AG04449 (cell line): Measurements from ENCODE around the gene APOL1.
A peak's percentile ranks its signal among the peaks of the same experiment; 100 is the strongest.

Source experiments
- CTCF ChIA-PET: fragments of 350-600 bp; formaldehyde crosslinking; extraction: SDS; loops from one replicate; lab custom pipeline; 2021; ENCODE audit warnings: antibody characterized with exemption; lab: Yijun Ruan, JAX
- POLR2A ChIA-PET: fragments of 400-600, 350-600 bp; formaldehyde crosslinking; extraction: SDS; loops from one replicate; lab custom pipeline; 2020; ENCODE audit warnings: antibody characterized with exemption, inconsistent platforms; lab: Yijun Ruan, JAX
- DNase-seq: peaks from one replicate; pipeline ENCODE4 v3.0.0-alpha.2; 2010; ENCODE audit warnings: low read depth, low spot score
- H3K4me3 ChIP-seq: 2 replicates; pipeline ENCODE4 v1.5.1; 2011; ENCODE audit warnings: low read depth, mild to moderate bottlenecking, control low read depth, low read length
- TF ChIP-seq, protein P1 (sequence below): IDR thresholded peaks from one replicate; pipeline ENCODE4 v1.5.1; 2011; ENCODE audit warnings: mild to moderate bottlenecking, moderate library complexity, low read length, control low read depth, inconsistent platforms; ENCODE audit not compliant: insufficient read depth; ENCODE audit errors: missing control alignments

Gene APOL1

DNA sequence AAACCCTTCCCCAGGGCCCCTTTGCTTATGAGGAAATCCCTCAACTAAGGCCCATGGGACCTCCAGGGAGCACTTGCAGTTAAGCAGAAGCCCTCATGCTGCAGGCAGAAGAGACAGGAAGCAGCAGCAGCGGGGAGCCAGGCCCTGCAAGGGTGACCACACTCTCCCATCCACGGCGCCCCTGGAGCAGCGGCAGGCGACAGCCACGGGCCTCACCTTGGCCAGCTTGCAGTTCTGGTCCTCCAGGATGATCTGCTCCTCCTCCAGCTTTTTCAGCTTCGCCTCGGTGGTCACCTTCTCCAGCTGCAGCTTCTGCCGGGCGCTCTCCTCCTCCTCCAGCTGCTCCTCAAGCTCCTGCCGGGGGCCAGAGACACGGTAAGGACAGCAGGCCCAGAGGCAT is 47.0 kb downstream of the APOL1 start:
- ChIA-PET POLR2A (interaction anchor here (2.0 kb wide), 1 partner anchor 10 kb away, joined by 8 read pairs; no protein-coding TSS in a partner anchor), CTCF (interaction anchor here (1.5 to 14.4 kb wide), 5 partner anchors 14 to 187 kb away, joined by 6 to 202 read pairs (median 56); no protein-coding TSS in a partner anchor)
- H3K4me3 ChIP-seq: no peak overlapping the region
- TF ChIP-seq, protein P1, sequence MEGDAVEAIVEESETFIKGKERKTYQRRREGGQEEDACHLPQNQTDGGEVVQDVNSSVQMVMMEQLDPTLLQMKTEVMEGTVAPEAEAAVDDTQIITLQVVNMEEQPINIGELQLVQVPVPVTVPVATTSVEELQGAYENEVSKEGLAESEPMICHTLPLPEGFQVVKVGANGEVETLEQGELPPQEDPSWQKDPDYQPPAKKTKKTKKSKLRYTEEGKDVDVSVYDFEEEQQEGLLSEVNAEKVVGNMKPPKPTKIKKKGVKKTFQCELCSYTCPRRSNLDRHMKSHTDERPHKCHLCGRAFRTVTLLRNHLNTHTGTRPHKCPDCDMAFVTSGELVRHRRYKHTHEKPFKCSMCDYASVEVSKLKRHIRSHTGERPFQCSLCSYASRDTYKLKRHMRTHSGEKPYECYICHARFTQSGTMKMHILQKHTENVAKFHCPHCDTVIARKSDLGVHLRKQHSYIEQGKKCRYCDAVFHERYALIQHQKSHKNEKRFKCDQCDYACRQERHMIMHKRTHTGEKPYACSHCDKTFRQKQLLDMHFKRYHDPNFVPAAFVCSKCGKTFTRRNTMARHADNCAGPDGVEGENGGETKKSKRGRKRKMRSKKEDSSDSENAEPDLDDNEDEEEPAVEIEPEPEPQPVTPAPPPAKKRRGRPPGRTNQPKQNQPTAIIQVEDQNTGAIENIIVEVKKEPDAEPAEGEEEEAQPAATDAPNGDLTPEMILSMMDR: no peak
- DNase-seq: no peak

DNA sequence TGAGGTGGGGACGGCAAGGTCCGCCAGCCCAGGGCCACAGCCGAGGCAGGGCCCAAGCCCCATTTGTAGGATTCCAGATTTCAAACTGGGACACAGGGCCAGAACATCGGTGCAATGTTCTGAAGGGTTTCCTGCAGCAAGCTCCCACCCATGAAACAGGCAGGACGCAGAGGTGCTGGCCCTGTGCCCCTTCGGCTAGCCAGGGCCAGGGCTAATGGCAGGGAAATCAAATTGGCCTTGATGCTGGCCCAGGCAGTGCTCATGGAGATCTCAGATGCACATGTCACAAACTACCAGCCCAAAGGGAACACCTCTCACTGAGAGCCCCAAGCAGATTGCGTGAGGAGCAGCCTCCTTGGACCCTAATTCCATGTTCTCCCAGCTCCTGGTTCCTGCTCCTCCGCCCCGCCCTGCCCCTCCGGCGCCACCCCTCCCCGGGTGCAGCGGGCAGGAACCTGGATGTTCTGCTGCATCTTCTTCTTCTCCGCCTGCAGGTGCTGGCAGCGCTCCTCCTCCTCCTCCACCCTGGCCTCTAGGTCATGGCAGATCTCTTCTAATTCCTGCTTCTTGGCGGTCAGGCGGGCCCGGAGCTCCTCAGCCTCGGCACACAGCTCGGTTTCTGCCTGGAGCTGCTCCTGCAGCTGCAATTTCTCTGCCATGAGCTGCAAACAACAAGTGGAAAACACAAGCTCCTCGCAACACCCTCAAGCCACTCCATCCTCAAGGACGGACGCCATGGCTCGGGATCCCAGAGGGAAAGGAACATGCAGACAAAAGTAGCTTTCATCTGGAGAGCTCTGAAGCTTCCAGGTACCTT is 47.7 kb downstream of the APOL1 start:
- ChIA-PET CTCF (interaction anchor here (0.6 to 14.4 kb wide), 22 partner anchors 7 to 186 kb away, joined by 3 to 202 read pairs (median 5); no protein-coding TSS in a partner anchor), POLR2A (interaction anchor here (1.0 to 1.5 kb wide), 2 partner anchors 28 to 87 kb away, joined by 3 to 4 read pairs; partner anchors contain the start of gene MYH9)
- TF ChIP-seq, protein P1: no peak
- no peak for DNase-seq
- H3K4me3 ChIP-seq: no peak overlapping the region

DNA sequence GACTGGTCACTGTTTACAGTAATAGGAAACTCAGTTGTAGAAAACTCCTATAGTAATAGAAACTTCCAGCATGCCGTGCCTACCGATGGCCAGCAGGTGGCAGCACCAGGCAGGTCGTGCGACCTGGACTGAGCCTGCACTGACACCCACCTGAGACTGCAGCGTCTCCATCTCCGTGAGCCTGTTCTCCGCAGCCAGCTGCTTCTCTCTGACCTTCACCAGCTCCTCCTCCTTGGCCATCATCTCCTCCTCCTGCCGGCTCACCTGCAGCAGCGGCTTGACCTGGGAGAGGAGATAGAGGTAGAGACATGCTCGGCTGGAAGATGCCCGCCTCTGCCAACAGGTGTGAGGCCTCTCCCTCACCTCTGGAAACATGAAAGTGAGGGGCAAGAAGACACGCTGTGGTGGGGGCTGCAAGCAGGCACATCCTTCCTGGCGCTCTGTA is 48.5 kb downstream of the APOL1 start:
- DNase-seq: no peak
- TF ChIP-seq, protein P1: peak; percentile 88
- CTCF ChIA-PET: interaction anchor here (0.6 to 14.4 kb wide), 23 partner anchors 8 to 185 kb away, joined by 3 to 202 read pairs (median 5); no protein-coding TSS in a partner anchor
- H3K4me3 ChIP-seq: no peak overlapping the region
- POLR2A ChIA-PET: interaction anchor here (1.0 to 1.5 kb wide), 2 partner anchors 27 to 87 kb away, joined by 3 to 4 read pairs; partner anchors contain the start of gene MYH9

DNA sequence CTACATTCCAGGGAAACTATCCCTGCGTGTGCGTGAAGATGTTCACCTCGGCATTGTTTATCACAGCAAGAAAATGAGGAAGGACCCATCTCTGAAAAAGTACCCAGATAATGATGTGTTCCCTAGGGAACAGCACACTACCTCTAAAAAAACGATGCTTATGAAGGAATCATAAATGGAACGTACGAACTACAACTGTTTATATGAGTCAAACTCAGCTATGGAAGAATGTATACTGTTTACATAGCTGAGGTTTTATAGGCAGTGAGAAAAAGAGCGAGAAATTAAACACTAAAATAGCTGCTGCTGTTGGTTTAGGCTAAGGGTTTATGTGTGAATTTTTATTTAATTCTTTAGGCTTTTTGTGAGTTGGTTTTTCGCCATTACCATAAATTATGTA is 48.9 kb downstream of the APOL1 start:
- DNase-seq: peak; percentile 50
- no peak overlapping the region for H3K4me3 ChIP-seq
- POLR2A ChIA-PET: interaction anchor here (0.7 to 1.5 kb wide), 2 partner anchors 13 to 27 kb away, joined by 3 to 4 read pairs; no protein-coding TSS in a partner anchor
- TF ChIP-seq, protein P1: no peak
- CTCF ChIA-PET: interaction anchor here (0.9 to 14.4 kb wide), 19 partner anchors 9 to 185 kb away, joined by 3 to 202 read pairs (median 5); partner anchors contain the start of gene APOL2

DNA sequence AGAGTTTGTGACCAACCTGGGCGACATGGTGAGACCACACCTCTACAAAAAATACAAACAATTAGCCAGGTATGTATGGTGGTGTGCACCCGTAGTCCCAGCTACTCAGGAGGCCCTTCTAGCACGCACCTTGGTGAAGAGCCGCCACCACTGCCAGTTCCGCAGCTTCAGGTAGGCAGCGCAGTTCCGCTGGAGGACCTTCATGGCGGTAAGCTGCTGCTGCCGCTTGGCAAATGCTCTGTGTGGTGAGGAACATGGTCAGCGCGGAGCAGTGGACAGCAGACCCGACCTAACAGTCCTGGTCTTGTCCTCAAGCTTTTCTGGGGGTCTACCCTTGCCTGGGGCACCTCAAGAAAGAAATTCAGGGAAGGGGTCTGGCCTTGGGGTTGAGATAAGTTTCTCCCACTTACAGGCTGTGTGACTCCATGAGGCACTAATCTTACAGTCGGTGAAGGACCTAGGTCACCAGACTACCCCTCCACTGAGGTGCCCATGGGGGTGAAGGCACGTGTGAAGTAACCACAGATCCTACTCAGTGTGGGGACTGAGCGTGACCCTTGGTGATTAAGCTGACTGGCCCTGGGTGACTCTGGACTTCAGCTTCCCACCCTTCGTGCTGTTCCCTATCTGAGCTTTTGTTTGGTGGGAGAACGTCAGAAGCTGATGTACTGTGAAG is 49.6 kb downstream of the APOL1 start:
- DNase-seq: no peak
- ChIA-PET CTCF (interaction anchor here (0.9 to 14.4 kb wide), 15 partner anchors 9 to 184 kb away, joined by 3 to 202 read pairs (median 5); partner anchors contain the start of gene APOL2), POLR2A (interaction anchor here (0.7 to 1.5 kb wide), 2 partner anchors 14 to 26 kb away, joined by 3 to 4 read pairs; no protein-coding TSS in a partner anchor)
- TF ChIP-seq, protein P1: no peak
- H3K4me3 ChIP-seq: no peak overlapping the region
